MCF 10A (cell line): ENCODE data around the gene SEC16B. TPM values are rescaled to one million over a fixed set of nuclear protein-coding genes. Genes with fewer than 3 reads are reported as not detected.

Source experiments
- BruUV-seq: library from RNA; stranded (reverse); fragments of 400-500 nt; replicated peaks from 2 replicates; lab custom pipeline; 2021; lab: Mats Ljungman, UMichigan
- CTCF ChIA-PET: fragments of 300-600 bp; sonication (Branson Sonifier 250); formaldehyde crosslinking; extraction: SDS; loops from one replicate; lab custom pipeline; 2021; ENCODE audit warnings: antibody characterized with exemption, inconsistent platforms; lab: Yijun Ruan, JAX
- POLR2A ChIA-PET: fragments of 300-600, 350-650 bp; sonication (Branson Sonifier 250); formaldehyde crosslinking; extraction: SDS; loops from one replicate; lab custom pipeline; 2020; ENCODE audit warnings: antibody characterized with exemption, inconsistent platforms; lab: Yijun Ruan, JAX
- DNase-seq: peaks from one replicate; pipeline ENCODE4 v3.0.0-alpha.2; 2018; ENCODE audit not compliant: unreplicated experiment
- H3K27ac Mint-ChIP-seq: one replicate; pipeline ENCODE4 v1.8.0; 2022; ENCODE audit warnings: mild to moderate bottlenecking, low read depth, mixed read lengths; ENCODE audit not compliant: unreplicated experiment
- H3K27me3 Mint-ChIP-seq: one replicate; pipeline ENCODE4 v1.8.0; 2022; ENCODE audit warnings: mixed read lengths; ENCODE audit not compliant: insufficient read depth, unreplicated experiment
- H3K36me3 Mint-ChIP-seq: one replicate; pipeline ENCODE4 v1.8.0; 2022; ENCODE audit warnings: mild to moderate bottlenecking, moderate library complexity, mixed read lengths; ENCODE audit not compliant: insufficient read depth, unreplicated experiment
- H3K4me1 Mint-ChIP-seq: one replicate; pipeline ENCODE4 v1.8.0; 2022; ENCODE audit warnings: mixed read lengths; ENCODE audit not compliant: insufficient read depth, unreplicated experiment
- H3K4me3 Mint-ChIP-seq: one replicate; pipeline ENCODE4 v1.8.0; 2022; ENCODE audit warnings: mild to moderate bottlenecking, moderate library complexity, mixed read lengths; ENCODE audit not compliant: unreplicated experiment
- H3K9me3 Mint-ChIP-seq: one replicate; pipeline ENCODE4 v1.8.0; 2022; ENCODE audit warnings: mixed read lengths; ENCODE audit not compliant: unreplicated experiment
- CTCF ChIP-seq: fragments of 200-600 bp; IDR thresholded peaks from one replicate; pipeline ENCODE4 v1.8.0; 2022; ENCODE audit warnings: antibody characterized with exemption, mild to moderate bottlenecking; ENCODE audit not compliant: unreplicated experiment
- intact Hi-C: fragments of 100-400 bp; cut with micrococcal nuclease; formaldehyde crosslinking; loops from 2 replicates; pipeline ENCODE4 v1.14.1; 2022
- total RNA-seq: library from RNA; stranded (reverse); gene quantifications from 2 replicates; pipeline ENCODE4 v1.2.3, GENCODE V29; 2022

Gene SEC16B
- total RNA-seq, 1 experiment from 2014 or later = not detected

- no TSS peak for BruUV-seq
- no peak for TF ChIP-seq CTCF
- Mint-ChIP-seq H3K27me3 (no peaks in the 10 kb centered on the region), H3K36me3 (no peaks in the 10 kb centered on the region), H3K4me1 (peaks cover 5% of the 10 kb centered on the region), H3K9me3 (no peaks in the 10 kb centered on the region), H3K27ac (no peak overlapping the region), H3K4me3 (no peak overlapping the region)
- intact Hi-C loops = no loop called here
- POLR2A ChIA-PET = interaction anchor here (0.6 kb wide), 1 partner anchor 1890 kb away, joined by 3 read pairs; no protein-coding TSS in a partner anchor
- CTCF ChIA-PET = interaction anchor here (0.6 to 9.3 kb wide), 16 partner anchors 7 to 1378 kb away, joined by 3 to 148 read pairs (median 3); partner anchors contain the start of gene RASAL2
- no peak for DNase-seq
These were observed 32.6 kb downstream of the SEC16B start for GRCh38 chr1:177937174-177937770.

- no TSS peak for BruUV-seq
- ChIA-PET POLR2A (interaction anchor here (0.6 to 0.9 kb wide), 3 partner anchors 9 to 324 kb away, joined by 3 read pairs; no protein-coding TSS in a partner anchor), CTCF (interaction anchor here (0.6 to 9.3 kb wide), 15 partner anchors 8 to 1377 kb away, joined by 3 to 148 read pairs (median 3); no protein-coding TSS in a partner anchor)
- intact Hi-C loops = no loop called here
- no peaks in the 10 kb centered on the region for H3K9me3 Mint-ChIP-seq
- DNase-seq = no peak
- no peak for TF ChIP-seq CTCF
- H3K4me1 Mint-ChIP-seq = peaks cover 5% of the 10 kb centered on the region
- H3K36me3 Mint-ChIP-seq = no peaks in the 10 kb centered on the region
- H3K4me3 Mint-ChIP-seq = no peak overlapping the region
- peak overlapping the region; percentile 52 for H3K27ac Mint-ChIP-seq
- H3K27me3 Mint-ChIP-seq = no peaks in the 10 kb centered on the region
These were observed 34.0 kb downstream of the SEC16B start for GRCh38 chr1:177935638-177936415.

- intact Hi-C loops = no loop called here
- no peaks in the 10 kb centered on the region for H3K27me3 Mint-ChIP-seq
- no TSS peak for BruUV-seq
- no peaks in the 10 kb centered on the region for H3K36me3 Mint-ChIP-seq
- no peaks in the 10 kb centered on the region for H3K9me3 Mint-ChIP-seq
- ChIA-PET POLR2A (no interaction called here), CTCF (interaction anchor here (0.6 to 9.3 kb wide), 4 partner anchors 10 to 1095 kb away, joined by 3 to 148 read pairs (median 3); no protein-coding TSS in a partner anchor)
- no peak for TF ChIP-seq CTCF
- H3K27ac Mint-ChIP-seq = no peak overlapping the region
- H3K4me3 Mint-ChIP-seq = no peak overlapping the region
- DNase-seq = no peak
- H3K4me1 Mint-ChIP-seq = peaks cover 5% of the 10 kb centered on the region
These were observed 34.9 kb downstream of the SEC16B start for GRCh38 chr1:177934927-177935326.

GRCh38 chr1:177934461-177934860 is 35.4 kb downstream of the SEC16B start:
- BruUV-seq = no TSS peak
- CTCF ChIA-PET = interaction anchor here (0.6 to 9.3 kb wide), 5 partner anchors 10 to 1095 kb away, joined by 3 to 148 read pairs (median 3); no protein-coding TSS in a partner anchor
- intact Hi-C loops = no loop called here
- POLR2A ChIA-PET = no interaction called here
- Mint-ChIP-seq H3K36me3 (no peaks in the 10 kb centered on the region), H3K4me3 (no peak overlapping the region), H3K27ac (no peak overlapping the region), H3K9me3 (no peaks in the 10 kb centered on the region), H3K4me1 (peaks cover 5% of the 10 kb centered on the region), H3K27me3 (no peaks in the 10 kb centered on the region)
- no peak for DNase-seq
- no peak for TF ChIP-seq CTCF
